Heart right ventricle (tissue), 16 donors: ENCODE data around the gene DYNC1H1. TPM values are rescaled to one million over a fixed set of nuclear protein-coding genes. Genes with fewer than 3 reads are reported as not detected.

Source experiments
- ATAC-seq, 8 donors: fragments of 200-7000 bp; cut with Tn5 transposase; one replicate each; pipeline ENCODE4 v1.9.1; 2020; ENCODE audit warnings: mild to moderate bottlenecking in 8 of 8, moderate library complexity in 8 of 8, moderate number of reproducible peaks in 1 of 8
- DNase-seq, 2 donors: peaks; one replicate each; pipeline ENCODE4 v3.0.0-alpha.2; 2020
- H3K27ac ChIP-seq, 10 donors: fragments of 200-600 bp; sonication (generic) in 2 of 10; one replicate each; pipeline versions ENCODE4 v1.5.0 to v1.8.0; 2020 to 2022; ENCODE audit warnings: mild to moderate bottlenecking in 3 of 10
- H3K27me3 ChIP-seq, 7 donors: fragments of 200-600 bp; one replicate each; pipeline ENCODE4 v1.8.0; 2021 to 2022; ENCODE audit warnings: mild to moderate bottlenecking in 2 of 7
- H3K36me3 ChIP-seq, 9 donors: fragments of 200-600 bp; sonication (generic) in 1 of 9; one replicate each; pipeline versions ENCODE4 v1.5.0 to v1.8.0; 2020 to 2022; ENCODE audit warnings: mild to moderate bottlenecking in 2 of 9
- H3K4me1 ChIP-seq, 9 donors: fragments of 200-600 bp; sonication (generic) in 1 of 9; one replicate each; pipeline versions ENCODE4 v1.5.0 to v1.8.0; 2020 to 2022; ENCODE audit warnings: mild to moderate bottlenecking in 4 of 9
- H3K4me3 ChIP-seq, 10 donors: fragments of 200-600 bp; sonication (generic) in 2 of 10; one replicate each; pipeline versions ENCODE4 v1.5.0 to v1.8.0; 2020 to 2022; ENCODE audit warnings: mild to moderate bottlenecking in 7 of 10, moderate library complexity in 2 of 10
- H3K9me3 ChIP-seq, 11 donors: fragments of 200-600 bp in 10 of 11; sonication (generic) in 2 of 11; one replicate each; pipeline versions ENCODE4 v1.5.0 to v1.8.0; 2013 to 2022; ENCODE audit warnings: mild to moderate bottlenecking in 2 of 11, control low read depth in 1 of 11, moderate library complexity in 1 of 11
- WGBS, 2 donors: extraction: QIAGEN DNeasy Blood & Tissue Kit; methylation state at CpG; one replicate each; pipeline ENCODE4 v1.1.7; 2013; ENCODE audit warnings: inconsistent platforms in 1 of 2; 5-methylcytosine and 5-hydroxymethylcytosine counted together
- intact Hi-C, 10 donors: fragments of 100-400 bp; cut with DNase I; formaldehyde crosslinking; loops; one replicate each; pipeline versions ENCODE4 v1.11.1 to v1.14.2; 2022
- polyA plus RNA-seq, 2 donors: library from polyadenylated mRNA; stranded (reverse); fragments of 200-250 nt; gene quantifications; one replicate each; pipeline ENCODE4 v1.2.3, GENCODE V29; 2013
- total RNA-seq, 10 donors: library from RNA; stranded (reverse); fragmentation: NEBNext Ultra II Directional in 3 of 10; extraction: Animal tissue kit (Norgen Biotek cat#: 25700) in 3 of 10; gene quantifications; one replicate each; pipeline versions ENCODE4 v1.2.1 to v1.2.4, GENCODE V29; 2021 to 2023
- TF ChIP-seq, protein P1 (sequence below), 9 donors: fragments of 200-600 bp; sonication (generic) in 2 of 9; IDR thresholded peaks; one replicate each; pipeline versions ENCODE4 v1.5.0 to v1.8.0; 2021 to 2022; ENCODE audit warnings: antibody characterized with exemption in 9 of 9, mild to moderate bottlenecking in 5 of 9, moderate library complexity in 1 of 9
- donor health status: Arrhythmogenic right ventricular cardiomyopathy.
- donor health status: ischemic (EF 13 %, LVEDD 7.1; RV severe dilation, severe dysfunction).
- donor health status: healthy with polysubstance abuse.
- donor health status: DM: no; HTN: yes; CAD: no.
- donor health status: DM: no; HTN: no; CAD: no.
- donor health status: ischemic (EF 25% LVEDD 6.9; RV normal size, moderate dysfunction).
- donor health status: ischemic (EF 25% LVEDD 5.7; RV mildly dilated, moderate dysfunction).
- donor health status: healthy.
- donor health status: DM: yes; HTN: yes; CAD: no.
- donor health status: Ischemic cardiomyopathy.
- donor health status: ischemic (EF 35%, LVEDD 5.7; RV mildly dilated, moderate dysfunction).
- donor health status: nonischemic (EF 11% LVEDD 7.7; RV severe dilation, severe dysfunction).
- donor health status: DM: yes; HTN: yes; CAD: no.
- donor health status: PGD.
- donor health status: ischemic (EF 29% LVEDD 5.4; RV normal size, mild dysfunction).
- donor health status: nonischemic (EF 23%, LVEDD 6.1; RV moderate dilation, normal function).

The DYNC1H1 gene
- total and polyA plus RNA-seq, 12 donors = 173 to 777 (median 618) TPM

DNA sequence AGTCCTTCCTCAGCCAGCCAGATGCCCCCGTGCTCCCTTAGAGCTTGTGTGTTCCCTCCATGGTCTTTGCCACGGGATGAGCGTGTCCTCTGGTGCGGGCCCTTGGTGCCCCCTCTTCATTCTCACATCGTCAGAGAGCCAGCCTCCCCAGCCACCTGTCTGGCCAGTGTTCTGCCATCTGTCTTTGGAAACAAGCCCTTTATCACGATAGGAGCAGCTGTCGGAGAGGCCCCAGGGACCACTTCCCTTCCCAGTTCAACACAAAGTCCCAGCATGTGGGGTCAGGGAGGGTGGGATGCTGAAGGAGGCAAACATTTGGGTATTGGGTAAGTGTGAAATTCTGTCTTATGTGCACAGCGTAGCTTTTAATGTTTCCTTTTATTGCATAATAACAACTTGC is 44.5 kb downstream of the DYNC1H1 start:
- DNase-seq (no peak), ATAC-seq (peak in 1 of 8 donors; percentile 10)
- H3K36me3 ChIP-seq = peaks cover 18 to 100% (median 93%) of the 10 kb centered on the region in 9 donors
- no peaks in the 10 kb centered on the region for H3K27me3 ChIP-seq
- H3K4me3 ChIP-seq = no peak overlapping the region
- 77 to 81% methylated on average over 8 of the region's 8 CpGs for WGBS, 2 donors
- no peaks in the 10 kb centered on the region for H3K4me1 ChIP-seq
- H3K27ac ChIP-seq = no peak overlapping the region
- H3K9me3 ChIP-seq = no peaks in the 10 kb centered on the region
- TF ChIP-seq, protein P1, sequence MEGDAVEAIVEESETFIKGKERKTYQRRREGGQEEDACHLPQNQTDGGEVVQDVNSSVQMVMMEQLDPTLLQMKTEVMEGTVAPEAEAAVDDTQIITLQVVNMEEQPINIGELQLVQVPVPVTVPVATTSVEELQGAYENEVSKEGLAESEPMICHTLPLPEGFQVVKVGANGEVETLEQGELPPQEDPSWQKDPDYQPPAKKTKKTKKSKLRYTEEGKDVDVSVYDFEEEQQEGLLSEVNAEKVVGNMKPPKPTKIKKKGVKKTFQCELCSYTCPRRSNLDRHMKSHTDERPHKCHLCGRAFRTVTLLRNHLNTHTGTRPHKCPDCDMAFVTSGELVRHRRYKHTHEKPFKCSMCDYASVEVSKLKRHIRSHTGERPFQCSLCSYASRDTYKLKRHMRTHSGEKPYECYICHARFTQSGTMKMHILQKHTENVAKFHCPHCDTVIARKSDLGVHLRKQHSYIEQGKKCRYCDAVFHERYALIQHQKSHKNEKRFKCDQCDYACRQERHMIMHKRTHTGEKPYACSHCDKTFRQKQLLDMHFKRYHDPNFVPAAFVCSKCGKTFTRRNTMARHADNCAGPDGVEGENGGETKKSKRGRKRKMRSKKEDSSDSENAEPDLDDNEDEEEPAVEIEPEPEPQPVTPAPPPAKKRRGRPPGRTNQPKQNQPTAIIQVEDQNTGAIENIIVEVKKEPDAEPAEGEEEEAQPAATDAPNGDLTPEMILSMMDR (IDR thresholded peaks at IDR 0.05) = no peak
- intact Hi-C loops = no loop called here

DNA sequence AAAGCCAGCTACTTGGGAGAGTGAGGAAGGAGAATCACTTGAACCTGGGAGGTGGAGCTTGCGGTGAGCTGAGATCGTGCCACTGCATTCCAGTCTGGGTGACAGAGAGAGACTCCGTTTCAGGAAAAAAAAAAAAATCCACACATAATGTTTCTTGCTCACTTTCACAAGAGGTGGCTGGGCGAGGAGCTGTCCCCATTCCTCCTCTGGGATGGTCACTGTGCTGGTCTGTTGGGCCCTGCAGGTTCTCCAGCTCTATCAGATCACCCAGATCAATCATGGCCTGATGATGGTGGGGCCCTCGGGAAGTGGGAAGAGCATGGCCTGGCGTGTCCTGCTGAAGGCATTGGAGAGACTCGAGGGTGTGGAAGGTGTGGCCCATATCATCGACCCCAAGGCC is 47.3 kb downstream of the DYNC1H1 start:
- H3K4me1 ChIP-seq = no peaks in the 10 kb centered on the region
- no peak overlapping the region for H3K4me3 ChIP-seq
- no peak overlapping the region for H3K27ac ChIP-seq
- intact Hi-C loops = no loop called here
- no peak for ATAC-seq
- WGBS, 2 donors = 87 to 93% methylated on average over 8 of the region's 8 CpGs
- TF ChIP-seq, protein P1 (IDR thresholded peaks at IDR 0.05) = no peak
- H3K9me3 ChIP-seq = no peaks in the 10 kb centered on the region
- no peak for DNase-seq
- peaks cover 22 to 100% (median 94%) of the 10 kb centered on the region in 9 donors for H3K36me3 ChIP-seq
- no peaks in the 10 kb centered on the region for H3K27me3 ChIP-seq

DNA sequence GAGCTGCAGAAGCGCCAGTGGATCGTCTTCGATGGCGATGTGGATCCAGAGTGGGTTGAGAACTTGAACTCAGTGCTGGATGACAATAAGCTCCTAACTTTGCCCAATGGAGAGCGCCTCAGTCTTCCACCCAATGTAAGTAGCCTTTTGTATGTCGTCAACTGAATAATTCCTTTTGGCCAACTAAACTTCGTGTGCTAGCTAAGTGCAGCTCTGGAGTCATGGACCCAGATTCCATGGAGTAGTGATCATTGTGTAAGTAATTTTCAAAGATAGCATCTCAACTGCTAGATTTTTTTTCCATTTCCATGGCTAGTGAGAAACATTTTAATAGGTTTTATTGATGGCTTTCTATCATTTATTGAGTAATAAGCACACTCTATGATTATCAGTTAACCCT is 48.0 kb downstream of the DYNC1H1 start:
- no peaks in the 10 kb centered on the region for H3K9me3 ChIP-seq
- TF ChIP-seq, protein P1 (IDR thresholded peaks at IDR 0.05) = no peak
- H3K27ac ChIP-seq = no peak overlapping the region
- H3K4me1 ChIP-seq = no peaks in the 10 kb centered on the region
- intact Hi-C loops = no loop called here
- peaks cover 29 to 100% (median 94%) of the 10 kb centered on the region in 9 donors for H3K36me3 ChIP-seq
- ATAC-seq = no peak
- DNase-seq = no peak
- no peak overlapping the region for H3K4me3 ChIP-seq
- WGBS, 2 donors = 94 to 98% methylated on average over 7 of the region's 7 CpGs
- no peaks in the 10 kb centered on the region for H3K27me3 ChIP-seq

DNA sequence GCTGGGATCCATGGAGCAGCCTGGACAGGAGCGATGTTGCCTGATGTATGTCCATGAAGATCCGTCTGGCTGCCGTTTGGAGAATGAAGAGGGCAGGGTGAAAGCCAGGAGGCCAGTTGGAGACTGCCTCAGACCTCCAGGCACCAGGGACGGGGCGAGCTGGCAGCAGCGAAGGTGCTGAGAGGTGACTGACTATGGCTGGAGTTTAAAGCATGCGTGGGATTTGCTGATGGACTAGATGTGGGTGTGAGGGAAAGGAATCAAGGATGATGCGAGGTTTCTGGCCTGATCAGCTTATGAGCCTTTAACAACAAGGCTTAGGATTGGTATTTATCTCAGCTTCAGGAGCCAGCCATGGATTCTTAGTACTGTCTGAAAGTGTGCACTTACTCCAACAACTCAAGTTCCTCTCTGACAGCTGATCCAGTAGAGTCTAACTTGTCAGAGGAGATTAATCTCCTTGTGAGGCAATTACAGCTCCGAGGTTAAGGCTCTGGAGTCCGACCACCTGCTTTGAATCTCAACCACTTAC is 49.4 kb downstream of the DYNC1H1 start:
- Histone ChIP-seq H3K9me3 (no peaks in the 10 kb centered on the region), H3K27me3 (no peaks in the 10 kb centered on the region), H3K36me3 (peaks cover 22 to 100% (median 94%) of the 10 kb centered on the region in 9 donors), H3K27ac (no peak overlapping the region), H3K4me1 (no peaks in the 10 kb centered on the region), H3K4me3 (no peak overlapping the region)
- intact Hi-C loops = no loop called here
- DNase-seq (no peak), ATAC-seq (peak in 2 of 8 donors; percentile 6 to 15)
- 75 to 83% methylated on average over 10 of the region's 10 CpGs for WGBS, 2 donors
- TF ChIP-seq, protein P1 (IDR thresholded peaks at IDR 0.05) = no peak
